Measurements from ENCODE around the gene TUBG2.
A peak's percentile ranks its signal among the peaks of the same experiment; 100 is the strongest.

The TUBG2 gene

GRCh38 chr17:42700586-42701289 lies 41.7 kb downstream of the TUBG2 start:
- DNase-seq = no peak

- no peak for DNase-seq
These were observed 43.4 kb downstream of the TUBG2 start for GRCh38 chr17:42702446-42702845.

GRCh38 chr17:42704490-42704836 lies 45.4 kb downstream of the TUBG2 start:
- no peak for DNase-seq

GRCh38 chr17:42704837-42705494 lies 45.9 kb downstream of the TUBG2 start:
- no peak for DNase-seq

GRCh38 chr17:42706732-42707131 lies 47.6 kb downstream of the TUBG2 start:
- peak in 1 of 4 experiments; percentile 10 for DNase-seq

- no peak for DNase-seq
These were observed 49.5 kb downstream of the TUBG2 start for GRCh38 chr17:42708588-42708987.

- no peak for DNase-seq
These were observed 50.5 kb downstream of the TUBG2 start for GRCh38 chr17:42709561-42709960.
